Activated T-cell treated with anti-CD3 and anti-CD28 coated beads, Interleukin-2, amount 50 U/mL, for 24 hours (primary cell): Measurements from ENCODE around the gene INSRR.

Experiments used
- DNase-seq: peaks from one replicate; pipeline ENCODE4 v3.0.0-alpha.2; 2020
- H3K27ac Mint-ChIP-seq: 2 replicates; pipeline ENCODE4 v1.8.0; 2020; ENCODE audit warnings: mild to moderate bottlenecking, mixed read lengths
- H3K27me3 Mint-ChIP-seq: 2 replicates; pipeline ENCODE4 v1.8.0; 2020; ENCODE audit warnings: mixed read lengths
- H3K36me3 Mint-ChIP-seq: 2 replicates; pipeline ENCODE4 v1.8.0; 2020; ENCODE audit warnings: low read depth, mixed read lengths
- H3K4me1 Mint-ChIP-seq: 2 replicates; pipeline ENCODE4 v1.8.0; 2020; ENCODE audit warnings: low read depth, mixed read lengths
- H3K4me3 Mint-ChIP-seq: 2 replicates; pipeline ENCODE4 v1.8.0; 2020; ENCODE audit warnings: mild to moderate bottlenecking, moderate library complexity, mixed read lengths
- H3K9me3 Mint-ChIP-seq: 2 replicates; pipeline ENCODE4 v1.8.0; 2020; ENCODE audit warnings: mixed read lengths

The INSRR gene

GRCh38 chr1:156822680-156823079 is 36.2 kb downstream of the INSRR start:
- DNase-seq = peak; percentile 8
- Mint-ChIP-seq H3K4me1 (peaks cover 45% of the 10 kb centered on the region), H3K27ac (peak overlapping the region; percentile 57), H3K4me3 (no peak overlapping the region), H3K27me3 (no peaks in the 10 kb centered on the region), H3K9me3 (peaks cover 13% of the 10 kb centered on the region), H3K36me3 (no peaks in the 10 kb centered on the region)

- H3K4me1 Mint-ChIP-seq = peaks cover 49% of the 10 kb centered on the region
- peak; percentile 48 for DNase-seq
- no peaks in the 10 kb centered on the region for H3K27me3 Mint-ChIP-seq
- no peaks in the 10 kb centered on the region for H3K36me3 Mint-ChIP-seq
- peaks cover 13% of the 10 kb centered on the region for H3K9me3 Mint-ChIP-seq
- no peak overlapping the region for H3K4me3 Mint-ChIP-seq
- peak overlapping the region; percentile 89 for H3K27ac Mint-ChIP-seq
These were observed 37.1 kb downstream of the INSRR start for GRCh38 chr1:156821801-156822200.

- Mint-ChIP-seq H3K27me3 (no peaks in the 10 kb centered on the region), H3K4me3 (peak within 1 kb of the TSS; percentile 96), H3K36me3 (peaks cover 49% of the 10 kb centered on the region), H3K27ac (peak within 1 kb of the TSS; percentile 99), H3K9me3 (peaks cover 13% of the 10 kb centered on the region), H3K4me1 (peaks cover 61% of the 10 kb centered on the region)
- DNase-seq = peak; percentile 92
These were observed 42.2 kb downstream of the INSRR start, which contains the start of gene SH2D2A for GRCh38 chr1:156816561-156817328. Gene SH2D2A (minus strand): TSS chr1:156816848. CDS start chr1:156816708, 140 bp downstream.

GRCh38 chr1:156815961-156816422 is 42.9 kb downstream of the INSRR start:
- H3K27me3 Mint-ChIP-seq = no peaks in the 10 kb centered on the region
- peaks cover 57% of the 10 kb centered on the region for H3K36me3 Mint-ChIP-seq
- peak overlapping the region; percentile 96 for H3K4me3 Mint-ChIP-seq
- DNase-seq = peak; percentile 57
- peak overlapping the region; percentile 99 for H3K27ac Mint-ChIP-seq
- peaks cover 61% of the 10 kb centered on the region for H3K4me1 Mint-ChIP-seq
- peaks cover 8% of the 10 kb centered on the region for H3K9me3 Mint-ChIP-seq

- Mint-ChIP-seq H3K27me3 (no peaks in the 10 kb centered on the region), H3K4me3 (peak overlapping the region; percentile 96), H3K36me3 (peaks cover 63% of the 10 kb centered on the region), H3K4me1 (peaks cover 61% of the 10 kb centered on the region), H3K9me3 (peaks cover 2% of the 10 kb centered on the region), H3K27ac (peak overlapping the region; percentile 99)
- DNase-seq = no peak
These were observed 43.5 kb downstream of the INSRR start for GRCh38 chr1:156815307-156815826.

- Mint-ChIP-seq H3K27me3 (no peaks in the 10 kb centered on the region), H3K27ac (peak overlapping the region; percentile 99), H3K36me3 (peaks cover 69% of the 10 kb centered on the region), H3K4me3 (peak overlapping the region; percentile 96), H3K4me1 (peaks cover 66% of the 10 kb centered on the region), H3K9me3 (peaks cover 2% of the 10 kb centered on the region)
- peak; percentile 69 for DNase-seq
These were observed 44.2 kb downstream of the INSRR start for GRCh38 chr1:156814571-156815260.

GRCh38 chr1:156813750-156814570 is 45.0 kb downstream of the INSRR start:
- Mint-ChIP-seq H3K36me3 (peaks cover 75% of the 10 kb centered on the region), H3K9me3 (peaks cover 2% of the 10 kb centered on the region), H3K27me3 (no peaks in the 10 kb centered on the region), H3K27ac (peak overlapping the region; percentile 99), H3K4me1 (peaks cover 70% of the 10 kb centered on the region), H3K4me3 (peak overlapping the region; percentile 96)
- DNase-seq = peak; percentile 87

GRCh38 chr1:156813298-156813697 is 45.6 kb downstream of the INSRR start:
- Mint-ChIP-seq H3K9me3 (no peaks in the 10 kb centered on the region), H3K36me3 (peaks cover 82% of the 10 kb centered on the region), H3K4me1 (peaks cover 73% of the 10 kb centered on the region), H3K27me3 (no peaks in the 10 kb centered on the region), H3K27ac (peak overlapping the region; percentile 99), H3K4me3 (peak overlapping the region; percentile 96)
- DNase-seq = no peak

GRCh38 chr1:156812293-156812990 is 46.5 kb downstream of the INSRR start:
- Mint-ChIP-seq H3K27me3 (no peaks in the 10 kb centered on the region), H3K27ac (peak overlapping the region; percentile 99), H3K4me1 (peaks cover 76% of the 10 kb centered on the region), H3K4me3 (peak overlapping the region; percentile 96), H3K9me3 (no peaks in the 10 kb centered on the region), H3K36me3 (peaks cover 90% of the 10 kb centered on the region)
- no peak for DNase-seq

GRCh38 chr1:156811168-156811567 is 47.7 kb downstream of the INSRR start:
- H3K27me3 Mint-ChIP-seq = no peaks in the 10 kb centered on the region
- H3K4me3 Mint-ChIP-seq = peak overlapping the region; percentile 96
- no peaks in the 10 kb centered on the region for H3K9me3 Mint-ChIP-seq
- H3K4me1 Mint-ChIP-seq = peaks cover 77% of the 10 kb centered on the region
- H3K27ac Mint-ChIP-seq = peak overlapping the region; percentile 99
- no peak for DNase-seq
- peaks cover 98% of the 10 kb centered on the region for H3K36me3 Mint-ChIP-seq

- Mint-ChIP-seq H3K9me3 (no peaks in the 10 kb centered on the region), H3K27me3 (no peaks in the 10 kb centered on the region), H3K4me3 (no peak overlapping the region), H3K36me3 (peaks cover 98% of the 10 kb centered on the region), H3K4me1 (peaks cover 74% of the 10 kb centered on the region), H3K27ac (peak overlapping the region; percentile 68)
- no peak for DNase-seq
These were observed 49.1 kb downstream of the INSRR start for GRCh38 chr1:156809711-156810366.

GRCh38 chr1:156809281-156809680 is 49.6 kb downstream of the INSRR start:
- peaks cover 98% of the 10 kb centered on the region for H3K36me3 Mint-ChIP-seq

More at GRCh38 chr1:156809281-156809680, 49.6 kb downstream of the INSRR start:
- H3K9me3 Mint-ChIP-seq = no peaks in the 10 kb centered on the region
- H3K27ac Mint-ChIP-seq = peak overlapping the region; percentile 82
- no peak overlapping the region for H3K4me3 Mint-ChIP-seq
- H3K4me1 Mint-ChIP-seq = peaks cover 72% of the 10 kb centered on the region
- DNase-seq = peak; percentile 35
- H3K27me3 Mint-ChIP-seq = no peaks in the 10 kb centered on the region
